Measurements from ENCODE around the gene SLC7A7.
A peak's percentile ranks its signal among the peaks of the same experiment; 100 is the strongest.
"Not testable (repeated sequence)": the region's sequence is repeated elsewhere in the genome, so short reads cannot be mapped to it uniquely, and the experiment has no call there.

The SLC7A7 gene

GRCh38 chr14:22792158-22792557 is 23.1 kb downstream of the SLC7A7 start:
- no peak for DNase-seq (ENCODE audit: low read depth, low spot score)

- no peak for DNase-seq (ENCODE audit: low read depth, low spot score)
These were observed 23.9 kb downstream of the SLC7A7 start for GRCh38 chr14:22791301-22791700.

GRCh38 chr14:22786685-22787084 is 28.6 kb downstream of the SLC7A7 start:
- DNase-seq (ENCODE audit: low read depth, low spot score) = no peak

GRCh38 chr14:22781301-22781991 is 33.8 kb downstream of the SLC7A7 start:
- no peak for DNase-seq (ENCODE audit: low read depth, low spot score)

GRCh38 chr14:22780941-22781300 is 34.3 kb downstream of the SLC7A7 start:
- no peak for DNase-seq (ENCODE audit: low read depth, low spot score)

GRCh38 chr14:22780105-22780679 is 35.0 kb downstream of the SLC7A7 start:
- DNase-seq (ENCODE audit: low read depth, low spot score) = no peak

GRCh38 chr14:22778084-22778483 is 37.2 kb downstream of the SLC7A7 start:
- no peak for DNase-seq (ENCODE audit: low read depth, low spot score)

GRCh38 chr14:22776849-22777248 is 38.4 kb downstream of the SLC7A7 start:
- DNase-seq (ENCODE audit: low read depth, low spot score) = not testable (repeated sequence)

GRCh38 chr14:22776215-22776614 is 39.0 kb downstream of the SLC7A7 start:
- no peak for DNase-seq (ENCODE audit: low read depth, low spot score)

GRCh38 chr14:22774011-22774706 is 41.1 kb downstream of the SLC7A7 start:
- DNase-seq (ENCODE audit: low read depth, low spot score) = no peak

- no peak for DNase-seq (ENCODE audit: low read depth, low spot score)
These were observed 41.8 kb downstream of the SLC7A7 start for GRCh38 chr14:22773162-22774010.

GRCh38 chr14:22772725-22773124 is 42.5 kb downstream of the SLC7A7 start:
- DNase-seq (ENCODE audit: low read depth, low spot score) = no peak

GRCh38 chr14:22770481-22771187 is 44.6 kb downstream of the SLC7A7 start:
- DNase-seq (ENCODE audit: low read depth, low spot score) = no peak

- no peak for DNase-seq (ENCODE audit: low read depth, low spot score)
These were observed 45.9 kb downstream of the SLC7A7 start for GRCh38 chr14:22769369-22769768.

GRCh38 chr14:22768947-22769346 is 46.3 kb downstream of the SLC7A7 start:
- no peak for DNase-seq (ENCODE audit: low read depth, low spot score)

- no peak for DNase-seq (ENCODE audit: low read depth, low spot score)
These were observed 48.0 kb downstream of the SLC7A7 start for GRCh38 chr14:22767323-22767589.

GRCh38 chr14:22766457-22767322 is 48.5 kb downstream of the SLC7A7 start, which contains the start of gene OXA1L:
Gene OXA1L, plus strand, starts transcription at chr14:22766688. Its CDS starts 14 bp downstream, at chr14:22766702.
- DNase-seq (ENCODE audit: low read depth, low spot score) = peak; percentile 95

- no peak for DNase-seq (ENCODE audit: low read depth, low spot score)
These were observed 50.9 kb downstream of the SLC7A7 start for GRCh38 chr14:22764382-22764781.

GRCh38 chr14:22761734-22762133 is 53.5 kb downstream of the SLC7A7 start:
- DNase-seq (ENCODE audit: low read depth, low spot score) = no peak

- not testable (repeated sequence) for DNase-seq (ENCODE audit: low read depth, low spot score)
These were observed 57.1 kb downstream of the SLC7A7 start for GRCh38 chr14:22757972-22758650.
